HepG2 (cell line): Measurements from ENCODE around the gene CCDC93. TPM values are rescaled to one million over a fixed set of nuclear protein-coding genes. Genes with fewer than 3 reads are reported as not detected.

Experiments
- ATAC-seq: fragments of 200-7000 bp; cut with Tn5 transposase; 3 replicates; pipeline ENCODE4 v1.9.1; 2020; ENCODE audit warnings: mild to moderate bottlenecking, moderate library complexity
- BruUV-seq: library from RNA; stranded (reverse); fragments of 400-500 nt; replicated peaks from 2 replicates; lab custom pipeline; 2021; lab: Mats Ljungman, UMichigan
- CTCF ChIA-PET: fragments of 300-600 bp; formaldehyde crosslinking; extraction: SDS; loops from one replicate; lab custom pipeline; 2021; ENCODE audit warnings: low total read pairs, inconsistent platforms, low intra/inter-chr PET ratio; lab: Yijun Ruan, JAX
- POLR2A ChIA-PET: fragments of 350-600 bp; sonication (Branson Sonifier 250); formaldehyde crosslinking; loops from one replicate; lab custom pipeline; 2020; ENCODE audit warnings: antibody characterized with exemption, inconsistent platforms; lab: Yijun Ruan, JAX
- DNase-seq: peaks from one replicate; pipeline ENCODE4 v3.0.0-alpha.2; 2015; ENCODE audit warnings: low spot score
- FAIRE-seq: peaks from 3 replicates; lab custom pipeline; 2011; peaks lifted over from hg19 to GRCh38; lab: Jason Lieb, UNC
- H2AFZ ChIP-seq: one replicate; pipeline ENCODE4 v1.6.1; 2011; ENCODE audit warnings: low read length, inconsistent platforms
- H3K27ac ChIP-seq: fragments of 300-600 bp; 3 replicates; pipeline ENCODE4 v1.8.0; 2011; ENCODE audit warnings: mixed run types, mild to moderate bottlenecking, mixed read lengths, low read length, inconsistent platforms; ENCODE audit not compliant: insufficient read depth; ENCODE audit errors: extremely low read length
- H3K27me3 ChIP-seq, 2 experiments: fragments of 200-600 bp in 1 of 2; 2 replicates in 1 of 2; 3 replicates in 1 of 2; pipeline versions ENCODE4 v1.6.0 to v1.8.0; 2011; ENCODE audit warnings: low read length in 2 of 2, mild to moderate bottlenecking in 2 of 2, moderate library complexity in 2 of 2, inconsistent platforms in 1 of 2; ENCODE audit not compliant: insufficient read depth in 2 of 2, control insufficient read depth in 1 of 2
- H3K36me3 ChIP-seq, 2 experiments: fragments of 200-600 bp in 1 of 2; replicated peaks in 1 of 2; 2 replicates in 1 of 2; 3 replicates in 1 of 2; pipeline versions ENCODE4 v1.5.1 to v1.8.0; 2011; ENCODE audit warnings: low read length in 2 of 2, inconsistent platforms in 1 of 2; ENCODE audit not compliant: insufficient read depth in 2 of 2, control insufficient read depth in 1 of 2
- H3K4me1 ChIP-seq: 2 replicates; pipeline ENCODE4 v1.5.1; 2012; ENCODE audit warnings: low read length, inconsistent platforms; ENCODE audit not compliant: insufficient read depth
- H3K4me2 ChIP-seq: 2 replicates; pipeline ENCODE4 v1.6.0; 2011; ENCODE audit warnings: low read depth, low read length, inconsistent platforms
- H3K4me3 ChIP-seq, 3 experiments: fragments of 200-600 bp in 1 of 3; sonication (generic), shearing (Covaris generic) in 1 of 3; replicated peaks in 1 of 3; 2 replicates each; pipeline ENCODE4 v1.5.1; 2011 to 2016; ENCODE audit warnings: low read length in 3 of 3, inconsistent platforms in 2 of 3, low read depth in 2 of 3, mild to moderate bottlenecking in 2 of 3, control low read depth in 1 of 3, mixed read lengths in 1 of 3; ENCODE audit not compliant: insufficient read depth in 1 of 3
- H3K79me2 ChIP-seq: one replicate; pipeline ENCODE4 v1.6.1; 2011; ENCODE audit warnings: low read length, inconsistent platforms; ENCODE audit not compliant: insufficient read depth
- H3K9ac ChIP-seq: 2 replicates; pipeline ENCODE4 v1.6.0; 2011; ENCODE audit warnings: mild to moderate bottlenecking, low read depth, low read length, inconsistent platforms; ENCODE audit not compliant: insufficient read depth
- H3K9me3 ChIP-seq: 2 replicates; pipeline ENCODE4 v1.5.1; 2012; ENCODE audit warnings: mild to moderate bottlenecking, low read length
- H4K20me1 ChIP-seq: 2 replicates; pipeline ENCODE4 v1.6.0; 2011; ENCODE audit warnings: inconsistent platforms, mild to moderate bottlenecking, low read length, moderate library complexity; ENCODE audit not compliant: insufficient read depth
- DBP ChIP-seq: sonication (generic); formaldehyde crosslinking; IDR thresholded peaks from 2 replicates; pipeline ENCODE4 v1.4.0; 2020; ENCODE audit warnings: missing genetic modification reagents; ENCODE audit errors: not compliant biosample characterization
- ETV5 ChIP-seq: IDR thresholded peaks from 2 replicates; pipeline ENCODE4 v1.6.1; 2018; ENCODE audit warnings: missing biosample characterization, missing genetic modification reagents, inconsistent platforms, borderline replicate concordance
- KMT2A ChIP-seq: sonication (generic); formaldehyde crosslinking; IDR thresholded peaks from 2 replicates; pipeline ENCODE4 v1.4.0; 2020; ENCODE audit warnings: missing genetic modification reagents
- MAF1 ChIP-seq: sonication (generic); formaldehyde crosslinking; IDR thresholded peaks from 2 replicates; pipeline ENCODE4 v1.5.0; 2020; ENCODE audit warnings: missing genetic modification reagents, borderline replicate concordance
- NCOA1 ChIP-seq: sonication (generic); formaldehyde crosslinking; IDR thresholded peaks from 2 replicates; pipeline ENCODE4 v1.9.0; 2021; ENCODE audit warnings: missing genetic modification reagents
- RBAK ChIP-seq: sonication (generic); formaldehyde crosslinking; IDR thresholded peaks from 2 replicates; pipeline ENCODE4 v1.5.1; 2020; ENCODE audit warnings: mild to moderate bottlenecking, missing genetic modification reagents
- RFXAP ChIP-seq: sonication (generic); formaldehyde crosslinking; IDR thresholded peaks from 2 replicates; pipeline ENCODE4 v1.4.0; 2020; ENCODE audit warnings: missing genetic modification reagents, borderline replicate concordance
- TCF7 ChIP-seq: sonication (generic); IDR thresholded peaks from 2 replicates; pipeline ENCODE4 v1.6.1; 2016; ENCODE audit warnings: antibody characterized with exemption, low read depth
- TEAD2 ChIP-seq: sonication (generic); formaldehyde crosslinking; IDR thresholded peaks from 2 replicates; pipeline ENCODE4 v1.9.0; 2021; ENCODE audit warnings: missing genetic modification reagents
- ZBTB7A ChIP-seq: sonication (generic); formaldehyde crosslinking; IDR thresholded peaks from 2 replicates; pipeline ENCODE4 v1.8.0; 2022; ENCODE audit warnings: mild to moderate bottlenecking, missing genetic modification reagents
- ZBTB7B ChIP-seq: sonication (generic); formaldehyde crosslinking; IDR thresholded peaks from 2 replicates; pipeline ENCODE4 v1.4.0; 2020; ENCODE audit warnings: missing genetic modification reagents
- ZNF17 ChIP-seq: sonication (generic); formaldehyde crosslinking; IDR thresholded peaks from 2 replicates; pipeline ENCODE4 v1.5.0; 2020; ENCODE audit warnings: mild to moderate bottlenecking, missing genetic modification reagents
- ZNF280D ChIP-seq: sonication (generic); formaldehyde crosslinking; IDR thresholded peaks from 2 replicates; pipeline ENCODE4 v1.5.1; 2020; ENCODE audit warnings: mild to moderate bottlenecking, missing genetic modification reagents
- ZNF317 ChIP-seq: sonication (generic); formaldehyde crosslinking; IDR thresholded peaks from 2 replicates; pipeline ENCODE4 v1.5.0; 2020; ENCODE audit warnings: mild to moderate bottlenecking, missing genetic modification reagents
- ZNF451 ChIP-seq: sonication (generic); formaldehyde crosslinking; IDR thresholded peaks from 2 replicates; pipeline ENCODE4 v1.5.0; 2020; ENCODE audit warnings: mild to moderate bottlenecking, missing genetic modification reagents
- ZNF607 ChIP-seq: sonication (generic); formaldehyde crosslinking; IDR thresholded peaks from 2 replicates; pipeline ENCODE4 v1.5.1; 2020; ENCODE audit warnings: missing genetic modification reagents, mild to moderate bottlenecking, borderline replicate concordance
- ZNF660 ChIP-seq: sonication (generic); formaldehyde crosslinking; IDR thresholded peaks from 2 replicates; pipeline ENCODE4 v1.5.1; 2020; ENCODE audit warnings: mild to moderate bottlenecking, low read depth, missing genetic modification reagents, borderline replicate concordance
- ZNF737 ChIP-seq: sonication (generic); formaldehyde crosslinking; IDR thresholded peaks from 2 replicates; pipeline ENCODE4 v1.5.0; 2020; ENCODE audit warnings: missing genetic modification reagents, mild to moderate bottlenecking, borderline replicate concordance
- WGBS: methylation state at CpG from one replicate; pipeline ENCODE4 v1.1.6; 2017; ENCODE audit warnings: low lambda C conversion rate; 5-methylcytosine and 5-hydroxymethylcytosine counted together
- in situ Hi-C: cut with HindIII; loops from 2 replicates; pipeline ENCODE4 v1.10.0; 2017; ENCODE audit warnings: low pct_unique_long_range_greater_than_20kb; ENCODE audit not compliant: extremely low pct_ligation_motif_present
- intact Hi-C: fragments of 100-400 bp; cut with micrococcal nuclease; formaldehyde crosslinking; loops from one replicate; pipeline ENCODE4 v1.10.0; 2022; ENCODE audit not compliant: unreplicated experiment
- polyA plus RNA-seq, 8 experiments: library from polyadenylated mRNA; depleted of rRNA in 3 of 8; stranded (reverse) in 7 of 8; unstranded in 1 of 8; fragments of >200 nt; fragmentation: Illumina TruSeq in 4 of 8; extraction: Trizol in 4 of 8; gene quantifications; 2 replicates each; pipeline versions ENCODE4 v1.2.1 to v1.2.3, GENCODE V29; 2011 to 2016; ENCODE audit warnings: low read depth in 4 of 8, missing spikeins in 1 of 8, mixed read lengths in 1 of 8; ENCODE audit not compliant: insufficient read depth in 1 of 8
- total RNA-seq, 5 experiments: library from RNA; depleted of rRNA; stranded (reverse); fragments of >200 nt; fragmentation: Illumina TruSeq; extraction: Trizol; gene quantifications; 2 replicates each; pipeline ENCODE4 v1.2.3, GENCODE V29; 2016; ENCODE audit warnings: low read depth in 1 of 5

Gene CCDC93
- total and polyA plus RNA-seq, 2 of the 13 experiments (the other 11 are each of a cell fraction or from before 2014, with no cell fraction given), result 37.2 to 53.2 TPM

- H3K27me3 ChIP-seq, result no peaks in the 10 kb centered on the region
- CTCF ChIA-PET, result no interaction called here
- POLR2A ChIA-PET, result no interaction called here
Measured at GRCh38 chr2:117968722-117969121, 45.1 kb downstream of the CCDC93 start.

GRCh38 chr2:117967977-117968718, 45.7 kb downstream of the CCDC93 start:
- H3K4me3 ChIP-seq, result no peak overlapping the region
- no peak for DNase-seq
- H3K9me3 ChIP-seq, result no peaks in the 10 kb centered on the region
- H3K9ac ChIP-seq, result no peak overlapping the region
- in situ Hi-C loops (no loop called here), intact Hi-C loops (no loop called here)
- no TSS peak for BruUV-seq
- H3K27me3 ChIP-seq, result no peaks in the 10 kb centered on the region
- no peaks in the 10 kb centered on the region for H3K4me1 ChIP-seq
- ChIA-PET CTCF (no interaction called here), POLR2A (no interaction called here)
- H3K4me2 ChIP-seq, result no peak overlapping the region
- H3K27ac ChIP-seq, result no peak overlapping the region
- peaks cover 14 to 78% of the 10 kb centered on the region in 2 experiments for H3K36me3 ChIP-seq
- FAIRE-seq, result no peak
- no peaks in the 10 kb centered on the region for H4K20me1 ChIP-seq
- WGBS, result 100% methylated on average over 4 of the region's 4 CpGs
- no peaks in the 10 kb centered on the region for H3K79me2 ChIP-seq
- H2AFZ ChIP-seq, result no peak overlapping the region
- ATAC-seq, result no peak
- no peak for TF ChIP-seq ZNF17 (CRISPR knock-in tag)
- TF ChIP-seq ETV5 (CRISPR knock-in tag), result no peak
- TF ChIP-seq ZNF280D, result no peak
- TF ChIP-seq ZBTB7A, result no peak
- no peak for TF ChIP-seq MAF1 (CRISPR knock-in tag)
- no peak for TF ChIP-seq ZNF660
- TF ChIP-seq KMT2A, result no peak
- TF ChIP-seq NCOA1 (CRISPR knock-in tag), result no peak
- TF ChIP-seq ZNF737, result no peak
- TF ChIP-seq ZNF451, result no peak

More at GRCh38 chr2:117968722-117969121, 45.1 kb downstream of the CCDC93 start:
- Histone ChIP-seq H3K27ac (no peak overlapping the region), H3K4me1 (no peaks in the 10 kb centered on the region), H3K79me2 (no peaks in the 10 kb centered on the region), H3K4me3 (no peak overlapping the region), H3K9ac (no peak overlapping the region), H3K9me3 (no peaks in the 10 kb centered on the region), H4K20me1 (no peaks in the 10 kb centered on the region), H3K36me3 (peaks cover 16 to 78% of the 10 kb centered on the region in 2 experiments), H3K4me2 (no peak overlapping the region), H2AFZ (no peak overlapping the region)
- 96% methylated on average over 2 of the region's 2 CpGs for WGBS
- no peak for TF ChIP-seq TCF7
- TF ChIP-seq RFXAP (CRISPR knock-in tag), result no peak
- TF ChIP-seq DBP (CRISPR knock-in tag), result no peak
- no peak for TF ChIP-seq ZNF317 (CRISPR knock-in tag)
- no peak for TF ChIP-seq ZNF607 (CRISPR knock-in tag)
- TF ChIP-seq RBAK, result no peak
- TF ChIP-seq ZBTB7B (CRISPR knock-in tag), result no peak
- no peak for TF ChIP-seq TEAD2
- DNase-seq (no peak), ATAC-seq (peak; percentile 59), FAIRE-seq (no peak)
- BruUV-seq, result no TSS peak
- in situ Hi-C loops, result no loop called here
- intact Hi-C loops, result no loop called here
